Measurements from ENCODE around the gene SP1. TPM values are rescaled to one million over a fixed set of nuclear protein-coding genes. Genes with fewer than 3 reads are reported as not detected.

SP1 gene
- total RNA-seq, 1 experiment from 2014 or later = 83.3 TPM

- H3K27me3 Mint-ChIP-seq (ENCODE audit: insufficient read depth, unreplicated experiment) = no peaks in the 10 kb centered on the region
- Histone ChIP-seq H3K4me1 (0 out of 2 replicates have a peak, but pooled peaks cover 3% of the 10 kb centered on the region), H3K4me3 (ENCODE audit: low read depth, low read length) (no peak overlapping the region), H3K9me3 (no peaks in the 10 kb centered on the region), H3K27me3 (replicated peaks; ENCODE audit: control insufficient read depth, insufficient read depth, low read length) (no peaks in the 10 kb centered on the region), H3K36me3 (ENCODE audit: control insufficient read depth, insufficient read depth, low read length) (no peaks in the 10 kb centered on the region)
- CTCF ChIA-PET = interaction anchor here (1.0 kb wide), 1 partner anchor 76 kb away, joined by 3 read pairs; no protein-coding TSS in a partner anchor
- intact Hi-C loops (cut with micrococcal nuclease; ENCODE audit: unreplicated experiment) = no loop called here
- peaks cover 17% of the 10 kb centered on the region for H3K4me1 Mint-ChIP-seq (ENCODE audit: low read depth, unreplicated experiment)
- no peak overlapping the region for H3K4me3 Mint-ChIP-seq (ENCODE audit: unreplicated experiment)
- POLR2A ChIA-PET = no interaction called here
- TF ChIP-seq, protein P1, sequence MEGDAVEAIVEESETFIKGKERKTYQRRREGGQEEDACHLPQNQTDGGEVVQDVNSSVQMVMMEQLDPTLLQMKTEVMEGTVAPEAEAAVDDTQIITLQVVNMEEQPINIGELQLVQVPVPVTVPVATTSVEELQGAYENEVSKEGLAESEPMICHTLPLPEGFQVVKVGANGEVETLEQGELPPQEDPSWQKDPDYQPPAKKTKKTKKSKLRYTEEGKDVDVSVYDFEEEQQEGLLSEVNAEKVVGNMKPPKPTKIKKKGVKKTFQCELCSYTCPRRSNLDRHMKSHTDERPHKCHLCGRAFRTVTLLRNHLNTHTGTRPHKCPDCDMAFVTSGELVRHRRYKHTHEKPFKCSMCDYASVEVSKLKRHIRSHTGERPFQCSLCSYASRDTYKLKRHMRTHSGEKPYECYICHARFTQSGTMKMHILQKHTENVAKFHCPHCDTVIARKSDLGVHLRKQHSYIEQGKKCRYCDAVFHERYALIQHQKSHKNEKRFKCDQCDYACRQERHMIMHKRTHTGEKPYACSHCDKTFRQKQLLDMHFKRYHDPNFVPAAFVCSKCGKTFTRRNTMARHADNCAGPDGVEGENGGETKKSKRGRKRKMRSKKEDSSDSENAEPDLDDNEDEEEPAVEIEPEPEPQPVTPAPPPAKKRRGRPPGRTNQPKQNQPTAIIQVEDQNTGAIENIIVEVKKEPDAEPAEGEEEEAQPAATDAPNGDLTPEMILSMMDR (IDR thresholded peaks at IDR 0.05; ENCODE audit: insufficient read depth in 1 of 2, low read depth in 1 of 2, low read length in 1 of 2, severe bottlenecking in 1 of 2, unreplicated experiment in 1 of 2) = no peak
- no peaks in the 10 kb centered on the region for H3K9me3 Mint-ChIP-seq (ENCODE audit: unreplicated experiment)
- BruUV-seq (replicated peaks) = no TSS peak
- peak in 1 of 2 experiments; percentile 41 for DNase-seq
- peaks cover 4% of the 10 kb centered on the region for H3K36me3 Mint-ChIP-seq (ENCODE audit: insufficient read depth, unreplicated experiment)
- H3K27ac Mint-ChIP-seq (ENCODE audit: unreplicated experiment) = no peak overlapping the region
Measured at GRCh38 chr12:53427905-53428594, 48.1 kb downstream of the SP1 start.

GRCh38 chr12:53428741-53429140 is 48.8 kb downstream of the SP1 start:
- H3K4me1 Mint-ChIP-seq (ENCODE audit: low read depth, unreplicated experiment) = peaks cover 17% of the 10 kb centered on the region
- H3K4me3 Mint-ChIP-seq (ENCODE audit: unreplicated experiment) = no peak overlapping the region
- BruUV-seq (replicated peaks) = no TSS peak
- no peak for DNase-seq
- ChIA-PET CTCF (interaction anchor here (1.0 kb wide), 1 partner anchor 76 kb away, joined by 3 read pairs; no protein-coding TSS in a partner anchor), POLR2A (no interaction called here)
- 0 out of 2 replicates have a peak, but pooled peaks cover 3% of the 10 kb centered on the region for H3K4me1 ChIP-seq
- H3K36me3 ChIP-seq (ENCODE audit: control insufficient read depth, insufficient read depth, low read length) = no peaks in the 10 kb centered on the region
- TF ChIP-seq, protein P1 (IDR thresholded peaks at IDR 0.05; ENCODE audit: insufficient read depth in 1 of 2, low read depth in 1 of 2, low read length in 1 of 2, severe bottlenecking in 1 of 2, unreplicated experiment in 1 of 2) = no peak
- no peaks in the 10 kb centered on the region for H3K9me3 ChIP-seq
- peaks cover 4% of the 10 kb centered on the region for H3K36me3 Mint-ChIP-seq (ENCODE audit: insufficient read depth, unreplicated experiment)
- no peak overlapping the region for H3K4me3 ChIP-seq (ENCODE audit: low read depth, low read length)
- H3K27me3 Mint-ChIP-seq (ENCODE audit: insufficient read depth, unreplicated experiment) = no peaks in the 10 kb centered on the region
- no peaks in the 10 kb centered on the region for H3K27me3 ChIP-seq (replicated peaks; ENCODE audit: control insufficient read depth, insufficient read depth, low read length)
- no peak overlapping the region for H3K27ac Mint-ChIP-seq (ENCODE audit: unreplicated experiment)
- intact Hi-C loops (cut with micrococcal nuclease; ENCODE audit: unreplicated experiment) = no loop called here
- H3K9me3 Mint-ChIP-seq (ENCODE audit: unreplicated experiment) = no peaks in the 10 kb centered on the region

DNA sequence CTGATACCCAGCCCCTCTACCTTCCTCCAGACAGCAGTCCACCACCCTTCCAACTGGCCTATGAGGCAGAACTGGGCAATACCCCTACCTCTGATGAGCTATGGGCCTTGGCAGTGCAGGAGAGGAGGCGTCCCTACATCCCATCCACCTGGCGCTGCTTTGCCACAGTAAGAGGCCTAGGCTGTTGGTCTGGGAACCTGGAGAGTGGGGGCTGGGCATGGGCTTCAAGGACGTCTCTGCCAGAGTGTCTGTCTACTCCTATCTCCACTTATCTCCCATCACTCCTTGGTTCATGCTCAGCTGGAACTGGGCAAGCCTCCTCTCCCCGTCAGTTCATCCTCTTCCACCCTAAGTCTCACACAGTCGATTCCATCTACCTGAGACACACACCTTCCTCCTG is 50.1 kb downstream of the SP1 start:
- no peaks in the 10 kb centered on the region for H3K27me3 ChIP-seq (replicated peaks; ENCODE audit: control insufficient read depth, insufficient read depth, low read length)
- peaks cover 15% of the 10 kb centered on the region for H3K4me1 Mint-ChIP-seq (ENCODE audit: low read depth, unreplicated experiment)
- H3K36me3 ChIP-seq (ENCODE audit: control insufficient read depth, insufficient read depth, low read length) = no peaks in the 10 kb centered on the region
- TF ChIP-seq, protein P1 (IDR thresholded peaks at IDR 0.05; ENCODE audit: insufficient read depth in 1 of 2, low read depth in 1 of 2, low read length in 1 of 2, severe bottlenecking in 1 of 2, unreplicated experiment in 1 of 2) = no peak
- ChIA-PET POLR2A (no interaction called here), CTCF (interaction anchor here (0.7 kb wide), 1 partner anchor 219 kb away, joined by 4 read pairs; no protein-coding TSS in a partner anchor)
- H3K9me3 ChIP-seq = no peaks in the 10 kb centered on the region
- peak overlapping the region; percentile 29 for H3K27ac Mint-ChIP-seq (ENCODE audit: unreplicated experiment)
- H3K27me3 Mint-ChIP-seq (ENCODE audit: insufficient read depth, unreplicated experiment) = no peaks in the 10 kb centered on the region
- DNase-seq = no peak
- H3K4me3 Mint-ChIP-seq (ENCODE audit: unreplicated experiment) = no peak overlapping the region
- peaks cover 4% of the 10 kb centered on the region for H3K36me3 Mint-ChIP-seq (ENCODE audit: insufficient read depth, unreplicated experiment)
- no peaks in the 10 kb centered on the region for H3K4me1 ChIP-seq
- BruUV-seq (replicated peaks) = no TSS peak
- intact Hi-C loops (cut with micrococcal nuclease; ENCODE audit: unreplicated experiment) = no loop called here
- H3K9me3 Mint-ChIP-seq (ENCODE audit: unreplicated experiment) = no peaks in the 10 kb centered on the region
- no peak overlapping the region for H3K4me3 ChIP-seq (ENCODE audit: low read depth, low read length)
